ENCODE data around the gene AXL. TPM values are rescaled to one million over a fixed set of nuclear protein-coding genes. Genes with fewer than 3 reads are reported as not detected.

The AXL gene
- total RNA-seq, 1 experiment from 2014 or later: 128 TPM

GRCh38 chr19:41303954-41304353 lies 84.9 kb downstream of the AXL start:
- peaks cover 8% of the 10 kb centered on the region for H3K36me3 ChIP-seq (ENCODE audit: control insufficient read depth, insufficient read depth, low read length)
- intact Hi-C loops (cut with micrococcal nuclease; ENCODE audit: unreplicated experiment) (no loop called here), in situ Hi-C loops (cut with HindIII; ENCODE audit: low pct_unique_long_range_greater_than_20kb, low sequenced_read_pairs) (no loop called here)
- H3K27ac ChIP-seq (ENCODE audit: low read length): no peak overlapping the region
- TF ChIP-seq POLR2AphosphoS5 (IDR thresholded peaks at IDR 0.05; ENCODE audit: low read depth, low read length) (no peak), CTCF (IDR thresholded peaks at IDR 0.05) (no peak), SIN3A (IDR thresholded peaks at IDR 0.05; ENCODE audit: borderline replicate concordance, insufficient read depth, low read depth, low read length) (no peak), TCF7L2 (IDR thresholded peaks at IDR 0.05; ENCODE audit: low read depth, low read length) (no peak)
- TF ChIP-seq, protein P1, sequence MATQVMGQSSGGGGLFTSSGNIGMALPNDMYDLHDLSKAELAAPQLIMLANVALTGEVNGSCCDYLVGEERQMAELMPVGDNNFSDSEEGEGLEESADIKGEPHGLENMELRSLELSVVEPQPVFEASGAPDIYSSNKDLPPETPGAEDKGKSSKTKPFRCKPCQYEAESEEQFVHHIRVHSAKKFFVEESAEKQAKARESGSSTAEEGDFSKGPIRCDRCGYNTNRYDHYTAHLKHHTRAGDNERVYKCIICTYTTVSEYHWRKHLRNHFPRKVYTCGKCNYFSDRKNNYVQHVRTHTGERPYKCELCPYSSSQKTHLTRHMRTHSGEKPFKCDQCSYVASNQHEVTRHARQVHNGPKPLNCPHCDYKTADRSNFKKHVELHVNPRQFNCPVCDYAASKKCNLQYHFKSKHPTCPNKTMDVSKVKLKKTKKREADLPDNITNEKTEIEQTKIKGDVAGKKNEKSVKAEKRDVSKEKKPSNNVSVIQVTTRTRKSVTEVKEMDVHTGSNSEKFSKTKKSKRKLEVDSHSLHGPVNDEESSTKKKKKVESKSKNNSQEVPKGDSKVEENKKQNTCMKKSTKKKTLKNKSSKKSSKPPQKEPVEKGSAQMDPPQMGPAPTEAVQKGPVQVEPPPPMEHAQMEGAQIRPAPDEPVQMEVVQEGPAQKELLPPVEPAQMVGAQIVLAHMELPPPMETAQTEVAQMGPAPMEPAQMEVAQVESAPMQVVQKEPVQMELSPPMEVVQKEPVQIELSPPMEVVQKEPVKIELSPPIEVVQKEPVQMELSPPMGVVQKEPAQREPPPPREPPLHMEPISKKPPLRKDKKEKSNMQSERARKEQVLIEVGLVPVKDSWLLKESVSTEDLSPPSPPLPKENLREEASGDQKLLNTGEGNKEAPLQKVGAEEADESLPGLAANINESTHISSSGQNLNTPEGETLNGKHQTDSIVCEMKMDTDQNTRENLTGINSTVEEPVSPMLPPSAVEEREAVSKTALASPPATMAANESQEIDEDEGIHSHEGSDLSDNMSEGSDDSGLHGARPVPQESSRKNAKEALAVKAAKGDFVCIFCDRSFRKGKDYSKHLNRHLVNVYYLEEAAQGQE (IDR thresholded peaks at IDR 0.05; ENCODE audit: insufficient read depth in 1 of 2, low read depth in 2 of 2, low read length in 1 of 2): no peak
- H3K4me1 ChIP-seq (ENCODE audit: control insufficient read depth, insufficient read depth, low read length): peaks cover 9% of the 10 kb centered on the region
- ChIA-PET CTCF (interaction anchor here (0.6 kb wide), 1 partner anchor 85 kb away, joined by 6 read pairs; the partner anchor contains the start of gene AXL), POLR2A (no interaction called here)
- DNase-seq (ENCODE audit: low read depth, low spot score): no peak
- no TSS peak for BruUV-seq (replicated peaks)
- H3K4me3 ChIP-seq (ENCODE audit: low read depth in 2 of 2, low read length in 2 of 2): no peak overlapping the region
- no peaks in the 10 kb centered on the region for H3K9me3 ChIP-seq (ENCODE audit: control insufficient read depth, insufficient read depth, low read depth, low read length)
- ATAC-seq: no peak
- no peaks in the 10 kb centered on the region for H3K27me3 ChIP-seq (ENCODE audit: control insufficient read depth, insufficient read depth, low read length)

- no peaks in the 10 kb centered on the region for H3K9me3 ChIP-seq (ENCODE audit: control insufficient read depth, insufficient read depth, low read depth, low read length)
- BruUV-seq (replicated peaks): no TSS peak
- DNase-seq (ENCODE audit: low read depth, low spot score) (no peak), ATAC-seq (no peak)
- H3K27ac ChIP-seq (ENCODE audit: low read length): no peak overlapping the region
- CTCF ChIA-PET: no interaction called here
- in situ Hi-C loops (cut with HindIII; ENCODE audit: low pct_unique_long_range_greater_than_20kb, low sequenced_read_pairs) (no loop called here), intact Hi-C loops (cut with micrococcal nuclease; ENCODE audit: unreplicated experiment) (no loop called here)
- peaks cover 13% of the 10 kb centered on the region for H3K4me1 ChIP-seq (ENCODE audit: control insufficient read depth, insufficient read depth, low read length)
- POLR2A ChIA-PET: interaction anchor here (0.6 kb wide), 1 partner anchor 36 kb away, joined by 12 read pairs; no protein-coding TSS in a partner anchor
- H3K36me3 ChIP-seq (ENCODE audit: control insufficient read depth, insufficient read depth, low read length): peaks cover 8% of the 10 kb centered on the region
- TF ChIP-seq CTCF (IDR thresholded peaks at IDR 0.05) (no peak), TCF7L2 (IDR thresholded peaks at IDR 0.05; ENCODE audit: low read depth, low read length) (no peak), SIN3A (IDR thresholded peaks at IDR 0.05; ENCODE audit: borderline replicate concordance, insufficient read depth, low read depth, low read length) (no peak), POLR2AphosphoS5 (IDR thresholded peaks at IDR 0.05; ENCODE audit: low read depth, low read length) (no peak)
- TF ChIP-seq, protein P1 (IDR thresholded peaks at IDR 0.05; ENCODE audit: insufficient read depth in 1 of 2, low read depth in 2 of 2, low read length in 1 of 2): no peak
- H3K27me3 ChIP-seq (ENCODE audit: control insufficient read depth, insufficient read depth, low read length): no peaks in the 10 kb centered on the region
- no peak overlapping the region for H3K4me3 ChIP-seq (ENCODE audit: low read depth in 2 of 2, low read length in 2 of 2)
Measured at GRCh38 chr19:41304706-41305483, 85.9 kb downstream of the AXL start.

All from Panc1 (cell line).